HG02588 (cell line): ENCODE data around the gene SRGAP2C.
"Not testable (repeated sequence)": the region's sequence is repeated elsewhere in the genome, so short reads cannot be mapped to it uniquely, and the experiment has no call there.

Experiments
- ATAC-seq: cut with Tn5 transposase; IDR thresholded peaks from one replicate; pipeline ENCODE4 v1.9.1; 2021; ENCODE audit warnings: mild to moderate bottlenecking, moderate library complexity; ENCODE audit not compliant: unreplicated experiment

Gene SRGAP2C

DNA sequence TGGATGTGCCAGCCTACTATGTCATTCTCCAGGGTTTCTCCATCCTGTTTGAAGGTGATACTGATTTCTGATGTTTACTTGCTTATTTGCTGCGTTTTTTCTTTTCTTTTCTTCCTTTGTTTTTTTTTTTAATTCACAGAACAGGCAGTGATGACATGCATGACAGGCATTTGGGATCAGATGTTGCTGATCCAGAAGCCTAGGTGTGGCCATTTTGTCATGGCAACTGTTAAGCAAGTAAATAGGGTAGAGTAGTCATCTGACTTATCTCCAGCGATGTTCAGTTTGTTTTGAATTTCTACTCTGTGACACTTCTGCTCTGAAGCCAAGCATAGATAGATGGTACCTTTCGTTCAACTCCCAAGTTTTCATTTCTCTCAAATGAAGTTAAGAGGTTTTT, 181.4 kb downstream of the SRGAP2C start:
- not testable (repeated sequence) for ATAC-seq

DNA sequence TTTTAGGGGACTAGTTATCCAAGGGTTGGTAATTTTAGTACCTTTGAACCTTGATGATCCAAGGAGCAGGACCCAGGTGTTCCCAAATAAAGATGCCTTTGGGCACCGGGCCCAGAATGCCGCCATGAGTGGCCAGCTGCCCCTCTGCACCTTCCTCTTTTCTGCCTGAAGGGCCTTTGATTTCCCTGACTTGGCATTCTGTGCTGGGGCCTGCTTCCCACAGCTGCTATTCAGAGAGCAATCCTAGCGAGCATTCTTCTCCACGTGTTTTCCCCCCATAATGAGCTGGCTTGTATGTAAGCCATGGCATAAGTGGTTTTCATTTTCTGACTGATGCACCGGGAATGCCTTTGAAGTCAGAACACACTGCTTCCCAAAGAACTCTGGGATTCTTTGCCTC, 184.1 kb downstream of the SRGAP2C start:
- not testable (repeated sequence) for ATAC-seq

DNA sequence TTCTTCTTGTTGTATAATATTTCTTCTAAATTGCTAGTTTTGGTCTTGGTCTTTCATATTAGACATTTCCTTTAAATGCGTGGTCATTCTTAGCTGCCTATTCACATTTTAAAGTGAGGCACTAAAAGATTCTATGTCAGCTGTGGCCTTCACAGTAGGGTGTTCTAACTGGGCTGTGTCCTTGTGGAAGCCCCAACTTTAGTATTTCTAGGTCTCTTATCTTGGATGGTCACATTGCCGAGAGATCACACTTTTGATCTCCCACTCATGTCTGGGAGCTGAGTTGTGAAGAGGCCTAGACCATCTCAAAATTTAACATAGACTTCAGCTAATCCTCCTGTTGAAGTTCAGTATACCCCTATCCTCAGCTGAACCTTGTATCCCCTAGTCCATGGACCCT, 185.2 kb downstream of the SRGAP2C start:
- ATAC-seq: not testable (repeated sequence)

DNA sequence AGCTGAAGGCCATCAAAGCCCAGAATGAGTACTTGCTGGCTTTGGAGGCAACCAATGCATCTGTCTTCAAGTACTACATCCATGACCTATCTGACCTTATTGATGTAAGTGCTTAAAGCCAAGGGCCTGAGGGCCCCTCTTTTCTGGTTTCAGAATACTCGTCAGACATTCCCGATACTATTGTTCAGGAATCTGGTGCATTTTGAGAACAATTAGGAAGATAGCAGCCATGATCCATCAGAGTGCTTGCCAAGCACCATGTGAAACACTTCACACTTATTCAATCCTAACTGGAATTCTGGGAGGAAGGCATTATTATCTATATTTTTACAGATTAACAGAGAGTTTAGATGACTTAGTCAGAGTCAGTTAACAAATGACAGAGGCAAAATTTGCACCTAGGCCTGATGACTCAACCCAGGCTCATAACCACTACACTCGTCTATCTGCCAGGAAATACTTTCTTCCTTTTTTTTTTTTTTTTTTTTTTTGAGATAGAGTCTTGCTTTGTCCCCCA, 190.1 kb downstream of the SRGAP2C start:
- not testable (repeated sequence) for ATAC-seq

DNA sequence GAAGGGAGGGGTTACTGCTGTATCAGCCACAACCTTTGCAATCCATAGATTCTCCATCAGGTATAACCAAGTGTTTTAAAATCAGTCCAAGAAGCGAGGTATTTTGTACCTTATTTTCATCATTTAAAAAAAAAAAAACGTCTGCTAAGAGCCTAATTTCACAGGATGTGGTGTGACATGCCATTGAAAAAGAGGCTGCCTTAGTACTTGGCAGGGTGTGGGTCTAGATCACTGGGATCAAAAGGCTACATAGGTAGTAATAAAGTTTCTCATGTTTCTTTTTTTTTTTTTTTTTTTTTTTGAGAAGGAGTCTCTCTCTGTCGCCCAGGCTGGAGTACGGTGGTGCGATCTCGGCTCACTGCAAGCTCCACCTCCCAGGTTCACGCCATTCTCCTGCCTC, 192.2 kb downstream of the SRGAP2C start:
- ATAC-seq: not testable (repeated sequence)

DNA sequence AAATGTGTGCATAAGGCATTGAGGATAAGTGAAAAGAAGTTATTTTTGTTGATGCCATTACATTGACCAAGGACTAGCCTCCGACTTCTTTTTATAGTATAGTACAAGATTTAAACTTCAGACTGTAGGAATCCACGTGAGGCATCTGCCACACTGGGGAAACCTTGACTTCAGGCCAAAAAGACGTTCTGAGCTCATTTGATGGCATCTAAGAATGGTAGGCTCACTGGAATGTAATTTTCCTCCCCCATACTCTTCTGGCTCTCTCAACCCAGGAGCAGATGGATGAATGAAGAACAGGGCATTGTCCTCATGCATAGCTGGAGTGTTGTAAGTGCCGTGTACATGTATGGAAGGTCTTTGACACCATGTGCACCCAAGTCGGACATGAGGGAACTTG, 194.0 kb downstream of the SRGAP2C start:
- ATAC-seq: not testable (repeated sequence)

DNA sequence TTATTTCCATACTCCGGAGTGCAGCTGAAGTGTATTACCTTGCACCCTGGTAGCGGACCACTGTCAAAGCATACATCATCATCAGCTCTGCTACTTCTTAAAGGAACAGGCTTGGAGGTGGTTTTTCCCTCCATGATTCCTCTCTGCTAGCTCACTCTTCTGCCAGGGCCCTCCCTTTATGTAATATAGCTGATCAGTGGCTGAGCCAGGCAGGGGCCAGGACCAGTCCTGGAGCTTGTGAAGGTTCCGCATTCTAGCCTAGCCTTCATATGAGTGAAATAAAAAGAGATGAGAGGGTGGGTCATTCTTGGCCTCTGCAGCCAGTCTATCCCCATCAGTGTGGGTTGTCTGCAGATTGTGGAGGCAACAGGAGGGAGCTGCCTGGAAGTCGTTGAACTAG, 200.0 kb downstream of the SRGAP2C start:
- ATAC-seq: not testable (repeated sequence)

DNA sequence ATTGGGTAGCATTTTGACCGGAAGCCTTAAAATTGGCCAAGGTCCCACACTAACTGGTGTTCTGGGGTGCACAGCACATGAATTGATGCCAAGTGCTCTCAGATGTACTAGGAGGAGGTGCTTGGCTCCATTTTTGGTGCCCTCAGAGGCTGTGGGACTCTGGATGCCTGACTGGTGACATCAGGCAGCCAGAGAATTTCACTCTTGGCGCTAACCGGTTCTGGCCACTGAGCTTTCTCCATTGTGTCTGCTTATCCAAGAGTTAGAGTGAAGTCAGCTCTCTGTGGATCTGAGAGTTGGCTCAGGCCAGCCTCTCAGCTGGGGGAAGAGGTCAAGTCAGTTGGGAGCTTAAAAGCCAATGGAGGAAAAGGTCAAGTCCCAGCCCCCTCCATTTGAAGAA, 200.4 kb downstream of the SRGAP2C start:
- ATAC-seq: not testable (repeated sequence)

DNA sequence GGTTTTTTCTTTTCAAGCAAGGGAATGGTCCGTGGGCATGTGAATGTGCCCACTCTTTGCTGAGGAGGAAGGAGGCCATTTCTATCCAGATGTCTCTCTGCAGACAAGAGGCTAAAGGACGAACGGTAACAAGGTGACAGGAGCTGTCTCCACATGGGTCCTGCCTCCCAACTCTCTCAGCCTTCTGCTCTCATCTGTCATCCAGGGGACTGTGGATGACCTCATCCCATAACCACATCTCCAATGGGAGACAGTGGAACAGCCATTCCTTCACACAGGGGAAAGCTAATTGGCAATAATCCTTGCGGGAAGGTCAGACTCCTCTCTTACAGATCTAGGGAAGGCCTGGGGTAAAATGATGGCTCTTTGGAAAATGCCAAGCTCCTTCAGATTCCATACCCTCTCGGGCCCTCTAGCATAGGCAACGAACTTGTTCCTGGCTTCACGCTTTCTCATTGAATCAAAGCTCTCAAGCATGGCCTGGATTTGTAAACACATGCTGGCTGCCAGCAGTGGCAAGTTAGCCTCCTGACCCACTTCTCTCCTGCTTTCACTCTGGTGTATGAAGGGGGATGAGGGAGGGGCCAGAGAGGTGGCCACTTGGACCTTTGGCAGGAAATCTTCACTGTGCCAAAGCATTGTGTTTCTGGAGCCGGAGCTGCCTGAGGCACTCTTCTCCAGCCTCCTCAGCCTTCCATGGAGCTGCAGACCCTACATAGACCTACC, 201.0 kb downstream of the SRGAP2C start:
- not testable (repeated sequence) for ATAC-seq

DNA sequence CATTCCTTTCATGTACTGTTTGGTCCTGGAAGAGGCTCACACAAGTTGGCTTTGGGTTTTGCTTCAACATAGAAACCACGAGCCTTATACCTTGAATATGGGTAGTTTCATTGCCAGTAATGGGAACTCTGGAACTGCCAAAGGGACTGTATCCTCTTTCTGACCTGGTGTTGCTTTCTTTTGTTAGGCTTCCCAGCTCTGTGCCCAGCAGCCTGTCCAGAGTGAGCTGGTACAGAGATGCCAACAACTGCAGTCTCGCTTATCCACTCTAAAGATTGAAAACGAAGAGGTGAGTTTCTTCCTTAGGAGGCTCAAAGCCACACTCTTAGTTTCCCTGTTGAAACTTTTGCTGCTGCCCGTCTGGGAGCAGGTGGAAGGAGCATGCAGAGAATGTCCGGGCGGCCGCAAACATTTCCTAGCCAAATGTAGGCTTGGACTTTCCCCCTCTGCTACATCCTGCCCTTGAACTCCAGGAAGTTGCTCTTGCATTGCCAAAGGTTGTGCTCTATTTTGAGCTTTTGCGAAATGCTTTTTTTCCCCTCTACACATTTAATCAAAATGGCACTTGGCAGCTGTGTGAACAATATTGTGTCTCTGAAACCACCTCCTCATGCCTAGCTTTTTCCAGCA, 201.7 kb downstream of the SRGAP2C start:
- not testable (repeated sequence) for ATAC-seq

DNA sequence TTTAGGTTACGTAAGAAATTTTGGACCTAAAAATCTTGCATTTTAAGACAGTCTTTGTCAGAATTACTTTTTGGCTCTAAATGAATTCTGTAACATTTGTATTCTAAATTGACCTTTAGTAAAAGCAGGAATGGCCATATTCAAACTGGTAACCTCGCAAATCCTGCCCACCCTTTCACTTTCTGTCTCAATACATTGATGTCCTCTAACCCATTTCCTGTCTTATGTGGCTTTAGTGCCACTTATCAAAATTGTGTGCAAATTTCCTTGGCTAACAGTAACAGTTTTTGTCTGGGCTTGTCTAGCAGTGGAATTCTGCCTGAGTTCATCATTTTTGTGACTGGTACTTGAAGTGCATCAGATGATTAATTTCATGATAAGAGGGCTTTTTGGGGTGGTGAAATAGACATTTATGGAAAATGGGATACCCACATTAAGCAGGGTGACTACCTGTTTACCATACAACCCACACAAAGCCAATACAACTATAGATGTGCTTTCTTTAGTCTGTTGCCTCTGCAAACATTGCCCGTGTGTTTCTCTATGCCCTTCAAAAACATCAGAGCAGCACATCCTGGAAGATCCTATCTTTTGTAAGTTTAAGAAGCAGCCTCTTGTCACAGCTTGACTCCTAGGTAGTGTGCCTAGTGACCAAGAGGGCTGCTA, 205.3 kb downstream of the SRGAP2C start:
- ATAC-seq: not testable (repeated sequence)

DNA sequence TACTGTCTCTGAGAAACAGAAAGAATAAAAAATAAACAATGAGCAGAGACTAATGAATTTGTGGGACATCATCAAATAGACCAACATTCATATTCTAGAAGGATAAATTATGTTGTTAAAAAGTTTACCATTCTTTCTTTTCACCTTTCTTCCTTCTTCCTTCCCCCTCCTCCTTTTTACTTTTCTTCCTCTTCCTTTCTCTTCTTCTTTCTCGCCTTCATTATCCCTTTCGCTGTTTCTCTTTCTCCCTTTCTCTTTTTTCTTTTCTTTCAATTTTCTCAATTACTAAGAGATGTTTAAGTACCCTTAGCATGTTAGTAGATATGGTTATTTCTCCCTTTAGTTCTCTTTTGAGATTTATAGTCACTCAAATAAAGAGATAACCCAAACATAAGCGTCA, 207.4 kb downstream of the SRGAP2C start:
- not testable (repeated sequence) for ATAC-seq

DNA sequence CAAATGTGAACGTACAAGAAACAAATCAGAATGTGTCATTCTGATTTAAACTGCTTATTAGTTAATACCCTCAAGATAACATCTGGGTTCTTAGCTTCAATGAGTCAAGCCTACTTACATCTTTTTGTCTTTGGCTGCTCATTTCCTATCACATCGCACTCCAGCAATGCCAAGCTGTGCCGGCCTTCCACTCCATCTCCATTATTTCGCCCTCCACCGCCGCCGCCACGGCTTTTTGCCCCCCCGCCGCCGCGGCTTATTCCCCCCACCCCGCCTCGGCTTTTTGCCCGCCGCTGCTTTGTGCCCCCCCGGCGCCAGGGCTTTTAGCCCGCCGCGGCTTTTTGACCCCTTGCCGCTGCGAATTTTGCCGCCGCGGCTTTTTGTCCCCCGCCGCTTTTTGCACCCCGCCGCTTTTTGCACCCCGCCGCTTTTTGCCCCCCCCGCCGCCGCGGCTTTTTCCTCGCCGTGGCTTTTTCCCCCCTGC, 211.0 kb downstream of the SRGAP2C start:
- ATAC-seq: not testable (repeated sequence)

DNA sequence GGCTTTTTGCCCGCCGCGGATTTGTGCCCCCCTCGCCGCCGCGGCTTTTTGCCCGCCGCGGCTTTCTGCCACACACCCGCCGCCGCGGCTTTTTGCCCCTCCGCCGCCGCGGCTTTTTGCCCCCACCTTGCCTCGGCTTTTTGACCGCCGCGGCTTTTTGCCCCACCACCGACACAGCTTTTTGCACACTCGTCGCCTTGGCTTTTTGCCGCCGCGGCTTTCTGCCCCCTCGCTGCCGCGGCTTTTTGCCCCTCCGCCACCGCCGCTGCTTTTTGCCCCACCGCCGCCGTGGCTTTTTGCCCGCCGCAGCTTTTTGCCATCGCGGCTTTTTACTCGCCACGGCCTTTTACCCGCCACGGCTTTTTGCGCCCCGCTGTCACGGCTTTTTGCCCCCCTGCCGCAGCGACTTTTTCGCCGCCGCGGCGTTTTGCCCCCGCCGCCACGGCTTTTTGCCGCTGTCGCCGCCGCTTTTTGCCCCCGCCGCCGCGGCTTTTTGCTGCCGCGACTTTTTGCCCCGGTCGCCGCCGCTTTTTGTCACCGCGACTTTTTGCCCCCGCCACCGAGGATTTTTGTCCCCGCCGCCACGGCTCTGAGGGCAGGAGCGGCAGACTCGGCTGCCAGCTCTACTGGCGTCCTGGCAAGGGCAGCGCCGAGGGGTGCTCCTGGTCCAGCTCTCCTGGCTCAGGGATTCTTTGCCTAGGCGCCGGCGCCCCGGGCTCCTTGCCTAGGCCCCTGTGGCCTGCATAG, 211.7 kb downstream of the SRGAP2C start:
- not testable (repeated sequence) for ATAC-seq

DNA sequence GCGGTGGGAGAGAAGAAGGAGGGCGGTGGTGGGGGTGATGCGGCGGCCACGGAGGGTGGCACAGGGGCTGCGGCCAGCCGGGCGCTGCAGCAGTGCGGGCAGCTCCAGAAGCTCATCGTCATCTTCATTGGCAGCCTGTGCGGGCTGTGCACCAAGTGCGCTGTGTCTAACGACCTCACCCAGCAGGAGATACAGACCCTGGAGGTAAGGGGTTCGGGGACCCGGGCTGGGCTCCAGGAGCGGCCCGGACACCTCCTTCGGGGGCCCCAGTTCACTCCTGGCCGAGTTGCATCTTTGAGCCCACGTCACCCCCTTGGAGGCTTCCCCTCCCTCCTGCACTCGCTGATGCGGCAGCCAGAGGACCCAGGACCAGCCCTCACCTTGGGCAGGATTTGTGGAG, 212.3 kb downstream of the SRGAP2C start:
- not testable (repeated sequence) for ATAC-seq

DNA sequence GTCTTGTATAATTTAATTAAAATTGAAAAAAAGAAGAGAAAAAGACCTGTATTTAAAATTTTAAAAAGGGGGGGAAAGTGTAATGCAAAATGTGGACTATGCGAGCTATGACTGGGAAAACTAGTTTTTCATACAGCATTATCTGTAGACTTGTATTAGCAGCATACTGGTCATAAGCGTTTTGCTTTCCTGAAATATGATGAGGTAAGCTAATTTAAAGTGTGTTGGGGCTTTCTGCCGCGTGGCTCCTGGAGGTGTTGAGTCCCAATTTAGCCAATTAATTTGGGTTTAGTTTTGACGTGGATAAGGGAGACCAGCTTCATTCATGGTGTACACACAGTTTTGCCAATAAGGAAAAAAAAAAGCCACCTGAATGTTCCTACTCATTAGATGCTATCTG, 214.4 kb downstream of the SRGAP2C start:
- not testable (repeated sequence) for ATAC-seq

DNA sequence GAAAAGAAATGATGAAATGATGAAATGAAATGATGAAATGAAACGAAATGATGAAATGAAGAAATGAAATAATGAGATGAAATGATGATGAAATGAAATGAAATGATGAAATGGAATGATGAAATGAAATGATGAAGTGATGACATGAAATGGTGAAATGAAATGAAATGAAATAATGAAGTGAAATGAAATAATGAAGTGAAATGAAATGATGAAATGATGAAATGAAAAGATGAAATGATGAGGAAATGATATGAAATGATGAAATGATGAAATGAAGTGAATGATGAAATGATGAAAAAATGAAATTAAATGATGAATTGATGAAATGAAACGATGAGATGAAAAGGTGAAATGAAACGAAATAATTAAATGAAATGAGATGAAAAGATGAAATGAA, 215.3 kb downstream of the SRGAP2C start:
- ATAC-seq: not testable (repeated sequence)

DNA sequence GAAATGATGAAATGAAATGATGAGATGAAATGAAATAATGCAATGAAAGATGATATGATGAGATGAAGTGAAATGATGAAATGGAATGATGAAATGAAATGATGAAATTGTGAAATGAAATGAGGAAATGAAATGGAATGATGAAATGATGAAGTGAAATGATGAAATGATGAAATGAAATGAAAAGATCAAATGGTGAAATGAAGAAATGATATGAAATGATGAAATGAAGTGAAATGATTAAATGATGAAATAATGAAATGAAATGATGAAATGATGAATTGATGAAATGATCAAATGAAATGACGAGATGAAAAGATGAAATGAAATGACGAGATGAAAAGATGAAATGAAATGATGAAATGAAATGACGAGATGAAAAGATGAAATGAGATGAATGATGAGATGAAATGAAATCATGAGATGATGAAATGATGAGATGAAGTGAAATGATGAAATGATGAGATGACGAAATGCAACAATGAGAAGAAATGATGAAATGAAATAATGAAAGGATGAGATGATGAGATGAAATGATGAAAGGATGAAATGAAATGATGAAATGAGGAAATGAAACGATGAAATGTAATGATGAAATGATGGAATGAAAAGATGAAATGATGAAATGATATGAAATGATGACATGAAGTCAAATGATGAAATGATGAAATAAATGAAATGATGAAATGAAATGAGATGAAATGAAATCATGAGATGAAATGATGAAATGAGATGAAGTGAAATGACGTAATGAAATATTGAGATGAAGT, 216.0 kb downstream of the SRGAP2C start:
- not testable (repeated sequence) for ATAC-seq

DNA sequence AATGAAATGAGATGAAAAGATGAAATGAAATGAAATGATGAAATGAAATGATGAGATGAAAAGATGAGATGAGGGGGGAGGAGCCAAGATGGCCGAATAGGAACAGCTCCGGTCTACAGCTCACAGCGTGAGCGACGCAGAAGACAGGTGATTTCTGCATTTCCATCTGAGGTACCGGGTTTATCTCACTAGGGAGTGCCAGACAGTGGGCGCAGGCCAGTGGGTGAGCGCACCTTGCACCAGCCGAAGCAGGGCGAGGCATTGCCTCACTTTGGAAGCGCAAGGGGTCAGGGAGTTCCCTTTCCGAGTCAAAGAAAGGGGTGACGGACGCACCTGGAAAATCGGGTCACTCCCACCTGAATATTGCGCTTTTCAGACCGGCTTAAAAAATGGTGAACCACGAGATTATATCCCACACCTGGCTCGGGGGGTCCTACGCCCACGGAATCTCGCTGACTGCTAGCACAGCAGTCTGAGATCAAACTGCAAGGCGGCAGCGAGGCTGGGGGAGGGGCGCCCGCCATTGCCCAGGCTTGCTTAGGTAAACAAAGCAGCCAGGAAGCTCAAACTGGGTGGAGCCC, 216.7 kb downstream of the SRGAP2C start:
- ATAC-seq: not testable (repeated sequence)

DNA sequence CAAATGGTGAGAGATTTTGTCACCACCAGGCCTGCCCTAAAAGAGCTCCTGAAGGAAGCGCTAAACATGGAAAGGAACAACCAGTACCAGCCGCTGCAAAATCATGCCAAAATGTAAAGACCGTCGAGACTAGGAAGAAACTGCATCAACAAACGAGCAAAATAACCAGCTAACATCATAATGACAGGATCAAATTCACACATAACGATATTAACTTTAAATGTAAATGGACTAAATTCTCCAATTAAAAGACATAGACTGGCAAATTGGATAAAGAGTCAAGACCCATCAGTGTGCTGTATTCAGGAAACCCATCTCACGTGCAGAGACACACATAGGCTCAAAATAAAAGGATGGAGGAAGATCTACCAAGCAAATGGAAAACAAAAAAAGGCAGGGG, 218.5 kb downstream of the SRGAP2C start:
- not testable (repeated sequence) for ATAC-seq
